Large intestine (tissue), 12 donors: ENCODE measurements around the gene USP40. TPM values are rescaled to one million over a fixed set of nuclear protein-coding genes. Genes with fewer than 3 reads are reported as not detected.

ENCODE experiments used
- DNase-seq, 2 donors: peaks; one replicate each; pipeline versions ENCODE4 v3.0.0 to v3.0.0-alpha.2; 2013
- H3K27ac ChIP-seq: one replicate; pipeline ENCODE4 v1.5.1; 2013; ENCODE audit warnings: low read length
- H3K27me3 ChIP-seq: 2 replicates; pipeline ENCODE4 v1.6.1; 2013; ENCODE audit warnings: low read length; ENCODE audit not compliant: control insufficient read depth, insufficient read depth
- H3K36me3 ChIP-seq: 2 replicates; pipeline ENCODE4 v1.6.1; 2013; ENCODE audit warnings: low read length; ENCODE audit not compliant: control insufficient read depth, insufficient read depth
- H3K4me1 ChIP-seq: one replicate; pipeline ENCODE4 v1.6.1; 2013; ENCODE audit warnings: low read length; ENCODE audit not compliant: control insufficient read depth, insufficient read depth
- H3K4me3 ChIP-seq: one replicate; pipeline ENCODE4 v1.5.1; 2013; ENCODE audit warnings: low read length
- H3K9me3 ChIP-seq: one replicate; pipeline ENCODE4 v1.6.1; 2013; ENCODE audit warnings: mild to moderate bottlenecking, low read depth, low read length, moderate library complexity; ENCODE audit not compliant: control insufficient read depth
- WGBS: methylation state at CpG from one replicate; pipeline ENCODE4 v1.1.5; 2013; ENCODE audit warnings: low lambda C conversion rate; ENCODE audit not compliant: insufficient coverage; 5-methylcytosine and 5-hydroxymethylcytosine counted together
- long read RNA-seq, 11 donors: transcript quantifications; one replicate each; lab custom pipeline, GENCODE V29; 2026
- polyA plus RNA-seq: library from polyadenylated mRNA; unstranded; fragments of 120-200 nt; gene quantifications from one replicate; pipeline ENCODE4 v1.2.1, GENCODE V29; 2013

Gene USP40
- 33.6 TPM for polyA plus RNA-seq
- long read RNA-seq, donor 1 = 0 reads
- long read RNA-seq, donor 2 = 0 reads
- long read RNA-seq, donor 3 = 0 reads
- long read RNA-seq, donor 4 = 0 reads
- long read RNA-seq, donor 5 = 0 reads
- long read RNA-seq, donor 6 = 0 reads
- long read RNA-seq, donor 7, full-length matches to known transcripts = 2 of 2 reads
- long read RNA-seq, donor 7, partial matches to known transcripts = 0 of 2 reads
- long read RNA-seq, donor 7, other reads (novel, unspliced or antisense) = 0 of 2 reads
- long read RNA-seq, donor 8, partial matches to known transcripts = 0 of 2 reads
- long read RNA-seq, donor 8, other reads (novel, unspliced or antisense) = 0 of 2 reads
- long read RNA-seq, donor 9, partial matches to known transcripts = 5 of 7 reads
- long read RNA-seq, donor 9, other reads (novel, unspliced or antisense) = 0 of 7 reads
- long read RNA-seq, donor 10, partial matches to known transcripts = 0 of 2 reads
- long read RNA-seq, donor 10, other reads (novel, unspliced or antisense) = 0 of 2 reads
- long read RNA-seq, donor 11, partial matches to known transcripts = 0 of 1 reads
- long read RNA-seq, donor 11, other reads (novel, unspliced or antisense) = 0 of 1 reads

GRCh38 chr2:233566141-233566956 lies at the start of gene USP40:
Gene USP40, minus strand, starts transcription at chr2:233566782. Its CDS starts 1,228 bp downstream, at chr2:233565554.
- 0% methylated on average over 1 of the region's 51 CpGs for WGBS
- Histone ChIP-seq H3K9me3 (no peaks in the 10 kb centered on the region), H3K4me1 (no peaks in the 10 kb centered on the region)

GRCh38 chr2:233611284-233611683 lies 44.7 kb upstream of the USP40 start:
- Histone ChIP-seq H3K4me1 (no peaks in the 10 kb centered on the region), H3K27me3 (no peaks in the 10 kb centered on the region), H3K36me3 (no peaks in the 10 kb centered on the region), H3K4me3 (no peak overlapping the region), H3K9me3 (no peaks in the 10 kb centered on the region), H3K27ac (no peak overlapping the region)
- 100% methylated on average over 1 of the region's 4 CpGs for WGBS
- DNase-seq = no peak

More at GRCh38 chr2:233566141-233566956, at the start of gene USP40:
- Histone ChIP-seq H3K36me3 (no peaks in the 10 kb centered on the region), H3K27me3 (peaks cover 2% of the 10 kb centered on the region), H3K27ac (peak within 1 kb of the TSS; percentile 88), H3K4me3 (peak within 1 kb of the TSS; percentile 95)
- DNase-seq = peak; percentile 85 to 94

GRCh38 chr2:233605680-233606079 lies 39.1 kb upstream of the USP40 start:
- no peaks in the 10 kb centered on the region for H3K36me3 ChIP-seq
- no peak overlapping the region for H3K4me3 ChIP-seq
- DNase-seq = no peak
- no peak overlapping the region for H3K27ac ChIP-seq
- no peaks in the 10 kb centered on the region for H3K4me1 ChIP-seq
- no peaks in the 10 kb centered on the region for H3K27me3 ChIP-seq
- 83% methylated on average over 1 of the region's 1 CpG for WGBS
- H3K9me3 ChIP-seq = no peaks in the 10 kb centered on the region

GRCh38 chr2:233604826-233605225 lies 38.2 kb upstream of the USP40 start:
- WGBS = no CpG with 5 or more reads among the region's 3 CpGs
- no peak overlapping the region for H3K27ac ChIP-seq

GRCh38 chr2:233603520-233603919 lies 36.9 kb upstream of the USP40 start:
- Histone ChIP-seq H3K4me3 (no peak overlapping the region), H3K27me3 (no peaks in the 10 kb centered on the region), H3K36me3 (no peaks in the 10 kb centered on the region), H3K9me3 (no peaks in the 10 kb centered on the region), H3K27ac (no peak overlapping the region), H3K4me1 (no peaks in the 10 kb centered on the region)
- no peak for DNase-seq
- WGBS = 100% methylated on average over 1 of the region's 4 CpGs

More at GRCh38 chr2:233604826-233605225, 38.2 kb upstream of the USP40 start:
- Histone ChIP-seq H3K36me3 (no peaks in the 10 kb centered on the region), H3K4me3 (no peak overlapping the region), H3K9me3 (no peaks in the 10 kb centered on the region), H3K4me1 (no peaks in the 10 kb centered on the region), H3K27me3 (no peaks in the 10 kb centered on the region)
- no peak for DNase-seq

- no CpG with 5 or more reads among the region's 1 CpG for WGBS
- DNase-seq = no peak
- no peaks in the 10 kb centered on the region for H3K27me3 ChIP-seq
- no peaks in the 10 kb centered on the region for H3K4me1 ChIP-seq
- no peaks in the 10 kb centered on the region for H3K9me3 ChIP-seq
- H3K27ac ChIP-seq = no peak overlapping the region
- H3K4me3 ChIP-seq = no peak overlapping the region
- H3K36me3 ChIP-seq = no peaks in the 10 kb centered on the region
Measured at GRCh38 chr2:233602076-233602475, 35.5 kb upstream of the USP40 start.

- Histone ChIP-seq H3K36me3 (no peaks in the 10 kb centered on the region), H3K4me1 (no peaks in the 10 kb centered on the region), H3K27ac (no peak overlapping the region), H3K9me3 (no peaks in the 10 kb centered on the region), H3K27me3 (no peaks in the 10 kb centered on the region), H3K4me3 (no peak overlapping the region)
- DNase-seq = no peak
- no CpG with 5 or more reads among the region's 2 CpGs for WGBS
Measured at GRCh38 chr2:233600386-233600785, 33.8 kb upstream of the USP40 start.

- no peaks in the 10 kb centered on the region for H3K9me3 ChIP-seq
- H3K4me3 ChIP-seq = no peak overlapping the region
- no CpG with 5 or more reads among the region's 3 CpGs for WGBS
- H3K27ac ChIP-seq = no peak overlapping the region
- no peaks in the 10 kb centered on the region for H3K27me3 ChIP-seq
- H3K36me3 ChIP-seq = no peaks in the 10 kb centered on the region
- H3K4me1 ChIP-seq = no peaks in the 10 kb centered on the region
- DNase-seq = no peak
Measured at GRCh38 chr2:233598952-233599351, 32.4 kb upstream of the USP40 start.

- H3K27ac ChIP-seq = no peak overlapping the region
Measured at GRCh38 chr2:233597522-233597921, 30.9 kb upstream of the USP40 start.

GRCh38 chr2:233593201-233593600 lies 26.6 kb upstream of the USP40 start:
- Histone ChIP-seq H3K27me3 (no peaks in the 10 kb centered on the region), H3K4me1 (no peaks in the 10 kb centered on the region), H3K9me3 (no peaks in the 10 kb centered on the region), H3K36me3 (no peaks in the 10 kb centered on the region), H3K4me3 (no peak overlapping the region), H3K27ac (no peak overlapping the region)
- no peak for DNase-seq
- no CpG with 5 or more reads among the region's 8 CpGs for WGBS

More at GRCh38 chr2:233597522-233597921, 30.9 kb upstream of the USP40 start:
- no peak overlapping the region for H3K4me3 ChIP-seq
- no peak for DNase-seq
- H3K36me3 ChIP-seq = no peaks in the 10 kb centered on the region
- H3K4me1 ChIP-seq = no peaks in the 10 kb centered on the region
- no peaks in the 10 kb centered on the region for H3K9me3 ChIP-seq
- H3K27me3 ChIP-seq = no peaks in the 10 kb centered on the region
- WGBS = no CpG with 5 or more reads among the region's 1 CpG
